ENCODE results near the gene APBB3. TPM values are rescaled to one million over a fixed set of nuclear protein-coding genes. Genes with fewer than 3 reads are reported as not detected.

APBB3 gene
- polyA plus RNA-seq, 3 donors, result 4.9 to 211 (median 7.4) TPM

- Histone ChIP-seq H3K9ac (ENCODE audit: insufficient read depth, low read length, poor library complexity, severe bottlenecking) (no peak overlapping the region), H3K4me1 (ENCODE audit: control insufficient read depth in 1 of 2, insufficient read depth in 2 of 2, low read length in 2 of 2) (peaks cover 29 to 64% of the 10 kb centered on the region in 2 donors), H3K27me3 (ENCODE audit: control insufficient read depth in 2 of 2, insufficient read depth in 2 of 2, low read length in 2 of 2) (no peaks in the 10 kb centered on the region), H4K20me1 (ENCODE audit: insufficient read depth, low read length) (no peaks in the 10 kb centered on the region), H3K27ac (ENCODE audit: low read depth in 1 of 2, low read length in 2 of 2) (peak overlapping the region in 1 of 2 donors; percentile 83), H3K9me3 (replicated peaks in 1 of 2; ENCODE audit: control insufficient read depth in 1 of 2, insufficient read depth in 1 of 2, low read length in 2 of 2) (no peaks in the 10 kb centered on the region), H3K79me2 (ENCODE audit: insufficient read depth, low read length) (peaks cover 23% of the 10 kb centered on the region), H3K4me3 (replicated peaks in 1 of 3; ENCODE audit: low read depth in 2 of 3, low read length in 3 of 3) (no peak overlapping the region), H3K4me2 (replicated peaks; ENCODE audit: extremely low read depth, low read length, poor library complexity, severe bottlenecking) (no peak overlapping the region), H3K36me3 (replicated peaks in 1 of 2; ENCODE audit: control insufficient read depth in 1 of 2, insufficient read depth in 2 of 2, low read length in 2 of 2) (peaks cover 24 to 61% of the 10 kb centered on the region in 2 donors), H2AFZ (ENCODE audit: insufficient read depth, low read depth, low read length, poor library complexity, severe bottlenecking) (no peak overlapping the region)
- Mint-ChIP-seq H3K36me3 (peaks cover 49 to 81% of the 10 kb centered on the region in 2 donors), H3K4me3 (no peak overlapping the region), H3K27ac (peak overlapping the region in 2 of 7 donors; percentile 43 to 94), H3K9me3 (peaks cover 0 to 2% (median 0%) of the 10 kb centered on the region in 7 donors), H3K27me3 (ENCODE audit: low read depth in 3 of 3) (peaks cover 2% of the 10 kb centered on the region in 3 donors), H3K4me1 (peaks cover 53% of the 10 kb centered on the region)
- TF ChIP-seq, protein P1, sequence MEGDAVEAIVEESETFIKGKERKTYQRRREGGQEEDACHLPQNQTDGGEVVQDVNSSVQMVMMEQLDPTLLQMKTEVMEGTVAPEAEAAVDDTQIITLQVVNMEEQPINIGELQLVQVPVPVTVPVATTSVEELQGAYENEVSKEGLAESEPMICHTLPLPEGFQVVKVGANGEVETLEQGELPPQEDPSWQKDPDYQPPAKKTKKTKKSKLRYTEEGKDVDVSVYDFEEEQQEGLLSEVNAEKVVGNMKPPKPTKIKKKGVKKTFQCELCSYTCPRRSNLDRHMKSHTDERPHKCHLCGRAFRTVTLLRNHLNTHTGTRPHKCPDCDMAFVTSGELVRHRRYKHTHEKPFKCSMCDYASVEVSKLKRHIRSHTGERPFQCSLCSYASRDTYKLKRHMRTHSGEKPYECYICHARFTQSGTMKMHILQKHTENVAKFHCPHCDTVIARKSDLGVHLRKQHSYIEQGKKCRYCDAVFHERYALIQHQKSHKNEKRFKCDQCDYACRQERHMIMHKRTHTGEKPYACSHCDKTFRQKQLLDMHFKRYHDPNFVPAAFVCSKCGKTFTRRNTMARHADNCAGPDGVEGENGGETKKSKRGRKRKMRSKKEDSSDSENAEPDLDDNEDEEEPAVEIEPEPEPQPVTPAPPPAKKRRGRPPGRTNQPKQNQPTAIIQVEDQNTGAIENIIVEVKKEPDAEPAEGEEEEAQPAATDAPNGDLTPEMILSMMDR (IDR thresholded peaks at IDR 0.05), result no peak
- 92% methylated on average over 2 of the region's 5 CpGs for WGBS (ENCODE audit: insufficient coverage)
- no peak for DNase-seq
- intact Hi-C loops (cut with micrococcal nuclease), result no loop called here
These were observed 6.7 kb upstream of the APBB3 start for GRCh38 chr5:140571105-140571504.

GRCh38 chr5:140570488-140570887 lies 6.1 kb upstream of the APBB3 start:
- H3K9me3 Mint-ChIP-seq, result peaks cover 0 to 2% (median 0%) of the 10 kb centered on the region in 7 donors
- H3K27ac Mint-ChIP-seq, result peak overlapping the region in 4 of 7 donors; percentile 94 to 98 (median 98)
- Histone ChIP-seq H3K36me3 (replicated peaks in 1 of 2; ENCODE audit: control insufficient read depth in 1 of 2, insufficient read depth in 2 of 2, low read length in 2 of 2) (peaks cover 24 to 61% of the 10 kb centered on the region in 2 donors), H3K79me2 (ENCODE audit: insufficient read depth, low read length) (peaks cover 24% of the 10 kb centered on the region), H3K9me3 (replicated peaks in 1 of 2; ENCODE audit: control insufficient read depth in 1 of 2, insufficient read depth in 1 of 2, low read length in 2 of 2) (no peaks in the 10 kb centered on the region), H3K4me3 (replicated peaks in 1 of 3; ENCODE audit: low read depth in 2 of 3, low read length in 3 of 3) (no peak overlapping the region), H3K4me2 (replicated peaks; ENCODE audit: extremely low read depth, low read length, poor library complexity, severe bottlenecking) (no peak overlapping the region), H3K4me1 (ENCODE audit: control insufficient read depth in 1 of 2, insufficient read depth in 2 of 2, low read length in 2 of 2) (peaks cover 28 to 64% of the 10 kb centered on the region in 2 donors), H3K27ac (ENCODE audit: low read depth in 1 of 2, low read length in 2 of 2) (peak overlapping the region; percentile 45 to 83), H3K9ac (ENCODE audit: insufficient read depth, low read length, poor library complexity, severe bottlenecking) (no peak overlapping the region), H4K20me1 (ENCODE audit: insufficient read depth, low read length) (no peaks in the 10 kb centered on the region), H2AFZ (ENCODE audit: insufficient read depth, low read depth, low read length, poor library complexity, severe bottlenecking) (no peak overlapping the region), H3K27me3 (ENCODE audit: control insufficient read depth in 2 of 2, insufficient read depth in 2 of 2, low read length in 2 of 2) (no peaks in the 10 kb centered on the region)
- TF ChIP-seq, protein P1 (IDR thresholded peaks at IDR 0.05), result no peak
- 100% methylated on average over 1 of the region's 1 CpG for WGBS (ENCODE audit: insufficient coverage)
- H3K4me3 Mint-ChIP-seq, result no peak overlapping the region
- peaks cover 2% of the 10 kb centered on the region in 3 donors for H3K27me3 Mint-ChIP-seq (ENCODE audit: low read depth in 3 of 3)
- H3K4me1 Mint-ChIP-seq, result peaks cover 55% of the 10 kb centered on the region
- no peak for DNase-seq
- H3K36me3 Mint-ChIP-seq, result peaks cover 51 to 79% of the 10 kb centered on the region in 2 donors
- intact Hi-C loops (cut with micrococcal nuclease), result no loop called here
